Ishikawa (cell line): ENCODE data around the gene COL10A1.

Experiments used
- CEBPB ChIP-seq: IDR thresholded peaks from 2 replicates; pipeline ENCODE4 v1.6.1; 2012
- EGR1 ChIP-seq: IDR thresholded peaks from 2 replicates; pipeline ENCODE4 v1.6.1; 2012
- REST ChIP-seq: IDR thresholded peaks from 2 replicates; pipeline ENCODE4 v1.6.1; 2012; ENCODE audit warnings: low read depth, mild to moderate bottlenecking
- TCF12 ChIP-seq: IDR thresholded peaks from 2 replicates; pipeline ENCODE4 v1.6.1; 2012; ENCODE audit warnings: low read depth

DNA sequence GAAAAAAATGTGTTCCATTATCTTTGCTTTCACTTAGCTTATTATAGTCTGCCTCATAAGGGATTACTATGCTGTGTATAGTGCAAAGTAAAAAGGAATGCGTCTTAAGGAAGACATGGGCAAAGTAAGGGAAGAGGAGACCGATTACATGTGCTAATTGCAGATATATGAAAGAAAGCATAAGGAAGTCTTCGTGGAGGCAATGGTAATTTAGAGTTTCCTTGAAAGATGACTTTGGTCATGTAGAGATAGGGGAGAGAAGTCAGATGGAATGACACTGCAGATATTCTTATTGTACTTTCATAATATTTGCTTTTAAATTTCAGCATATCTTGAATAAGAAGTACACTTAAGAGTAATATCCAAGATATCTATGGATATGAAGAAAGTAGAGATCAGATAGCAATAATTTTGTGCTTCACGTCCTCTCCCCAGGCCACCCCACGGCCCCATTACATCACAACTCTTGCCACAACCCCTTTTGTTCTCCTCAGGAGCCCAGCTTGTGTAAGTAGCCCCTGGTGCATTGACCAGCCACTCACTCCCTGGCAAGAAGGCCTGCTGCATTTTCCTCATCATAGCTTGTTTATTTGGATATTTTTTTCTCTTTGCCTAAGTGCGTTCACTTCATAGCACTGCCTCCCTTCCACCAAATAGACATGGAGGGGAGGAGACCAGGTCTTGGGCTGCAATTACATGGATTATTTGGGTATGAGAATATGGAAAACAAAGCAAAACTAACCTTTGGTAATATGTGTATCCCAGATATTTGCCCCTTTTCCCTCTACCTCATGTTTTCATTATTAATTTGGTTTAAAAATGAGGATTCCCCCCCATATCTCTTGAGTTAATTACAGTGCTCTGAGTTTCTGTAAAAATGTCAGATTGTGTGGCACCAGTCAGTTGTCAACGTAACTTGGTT lies 30.7 kb upstream of the COL10A1 start:
- no peak for TF ChIP-seq CEBPB
- no peak for TF ChIP-seq TCF12
- TF ChIP-seq EGR1 = no peak
- no peak for TF ChIP-seq REST
